Cortex of kidney (tissue), 1 donor: Measurements from ENCODE around the gene PTRH1.
"Not testable (repeated sequence)": the region's sequence is repeated elsewhere in the genome, so short reads cannot be mapped to it uniquely, and the experiment has no call there.

Source experiments
- DNase-seq: peaks from one replicate; lab custom pipeline; 2025; lab: John Stamatoyannopoulos, UW

PTRH1 gene, protein sequence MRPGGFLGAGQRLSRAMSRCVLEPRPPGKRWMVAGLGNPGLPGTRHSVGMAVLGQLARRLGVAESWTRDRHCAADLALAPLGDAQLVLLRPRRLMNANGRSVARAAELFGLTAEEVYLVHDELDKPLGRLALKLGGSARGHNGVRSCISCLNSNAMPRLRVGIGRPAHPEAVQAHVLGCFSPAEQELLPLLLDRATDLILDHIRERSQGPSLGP

GRCh38 chr9:127715470-127716337 lies at the start of gene PTRH1, which contains the start of gene TTC16:
TSS of gene PTRH1 (minus strand) at chr9:127715663. CDS start at chr9:127715639, 24 bp downstream.
TSS of gene TTC16 (plus strand) at chr9:127716079. CDS start at chr9:127716146, 67 bp downstream.
- DNase-seq = peak; percentile 30

DNA sequence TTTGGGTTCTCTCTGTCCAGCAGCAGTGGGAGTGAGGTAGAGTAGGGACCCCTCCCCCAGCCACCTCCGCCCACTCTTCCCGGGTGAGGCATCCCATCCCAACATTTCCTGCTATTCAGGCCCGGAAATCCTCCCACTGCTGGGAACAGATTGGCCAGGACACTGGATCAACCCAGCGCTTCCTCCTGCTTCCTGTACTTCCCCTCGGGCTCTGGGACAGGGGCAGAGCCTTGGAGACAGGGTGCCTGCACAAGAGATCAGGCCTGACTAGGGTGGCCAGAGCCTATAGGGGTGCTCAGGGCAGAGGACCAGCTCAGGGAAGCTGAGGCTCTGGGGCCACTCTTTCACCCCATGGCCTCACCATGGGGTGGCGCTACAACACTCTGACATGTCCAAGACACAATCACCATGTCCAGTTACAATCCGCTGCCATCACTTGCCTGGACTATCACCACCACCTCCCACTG lies 48.5 kb upstream of the PTRH1 start:
- no peak for DNase-seq

- no peak for DNase-seq
These were observed 46.7 kb upstream of the PTRH1 start for GRCh38 chr9:127762111-127762676.

DNA sequence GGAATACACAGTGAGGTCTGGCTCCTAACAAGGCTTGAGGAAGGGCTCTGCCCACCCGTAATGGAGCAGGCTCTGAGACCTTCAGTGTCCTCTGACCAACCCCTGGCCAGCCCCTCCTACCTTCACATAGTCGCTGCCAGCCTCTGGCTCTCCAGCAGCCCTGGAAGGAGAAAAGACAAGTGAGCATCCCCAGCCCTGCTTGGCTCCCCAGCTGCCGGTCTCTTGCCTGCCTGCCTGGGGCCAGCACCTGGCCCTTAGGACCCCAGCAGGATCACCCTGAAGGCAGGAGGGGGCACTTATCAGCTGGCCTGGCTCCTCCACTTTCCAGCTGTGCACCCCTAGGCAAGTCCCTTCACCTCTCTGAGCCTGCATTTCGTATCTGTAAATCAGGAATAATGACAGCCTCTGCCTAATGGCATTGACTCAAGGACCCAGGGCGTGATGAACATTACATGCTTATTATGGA lies 46.1 kb upstream of the PTRH1 start:
- no peak for DNase-seq

GRCh38 chr9:127761061-127761460 lies 45.6 kb upstream of the PTRH1 start:
- DNase-seq = no peak

- DNase-seq = no peak
These were observed 43.4 kb upstream of the PTRH1 start for GRCh38 chr9:127758843-127759242.

DNA sequence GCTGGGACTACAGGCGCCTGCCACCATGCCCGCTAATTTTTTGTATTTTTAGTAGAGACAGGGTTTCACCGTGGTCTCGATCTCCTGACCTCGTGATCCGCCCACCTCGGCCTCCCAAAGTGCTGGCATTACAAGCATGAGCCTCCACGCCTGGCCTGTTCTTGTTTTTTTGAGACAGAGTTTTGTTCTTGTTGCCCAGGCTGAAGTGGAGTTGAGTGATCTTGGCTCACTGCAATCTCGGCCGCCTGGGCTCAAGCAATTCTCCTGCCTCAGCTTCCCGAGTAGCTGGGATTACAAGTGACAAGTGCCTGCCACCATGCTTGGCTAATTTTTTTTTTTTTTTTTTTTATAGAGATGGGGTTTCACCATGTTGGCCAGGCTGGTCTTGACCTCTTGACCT lies 41.3 kb upstream of the PTRH1 start:
- not testable (repeated sequence) for DNase-seq

DNA sequence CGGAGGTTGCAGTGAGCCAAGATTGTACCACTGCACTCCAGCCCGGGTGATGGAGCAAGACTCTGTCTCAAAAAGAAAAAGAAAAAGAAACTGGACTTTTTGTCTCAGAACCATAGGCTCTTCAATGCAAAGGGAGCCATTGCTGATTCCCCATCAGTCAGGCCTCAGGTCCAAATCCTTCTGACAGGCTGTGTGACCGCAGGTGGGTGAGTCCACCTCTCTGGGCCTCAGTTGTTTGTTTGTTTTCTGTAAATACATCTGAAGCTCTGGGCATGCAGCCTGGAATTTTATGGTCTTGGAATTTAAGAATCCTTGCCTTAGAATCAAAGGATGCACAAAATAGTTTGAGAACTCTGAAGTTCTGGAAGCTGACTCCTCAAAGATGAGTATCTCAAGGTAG lies 40.8 kb upstream of the PTRH1 start:
- DNase-seq = no peak

- no peak for DNase-seq
These were observed 39.9 kb upstream of the PTRH1 start for GRCh38 chr9:127755061-127756060.

GRCh38 chr9:127754099-127755060 lies 38.9 kb upstream of the PTRH1 start:
- DNase-seq = no peak

DNA sequence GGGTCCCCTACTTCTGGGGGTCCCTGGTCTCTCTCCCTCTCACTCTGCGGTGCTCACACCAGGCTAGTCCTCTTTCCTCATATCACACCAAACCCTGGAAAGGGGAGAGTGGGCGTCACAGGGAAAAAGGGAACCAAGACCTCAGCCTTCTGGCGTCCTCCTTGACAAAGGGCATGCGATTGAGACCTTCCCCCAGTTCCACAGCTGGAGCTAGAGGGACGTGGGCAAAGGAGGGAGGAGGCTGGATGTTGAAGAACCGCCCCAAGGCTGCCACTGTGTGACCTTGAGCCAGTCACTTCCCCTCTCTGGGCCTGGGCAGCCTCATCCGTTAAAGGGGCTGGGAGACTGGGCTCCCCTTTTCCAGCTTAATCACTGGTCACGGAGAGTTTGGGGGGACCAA lies 38.2 kb upstream of the PTRH1 start:
- no peak for DNase-seq

DNA sequence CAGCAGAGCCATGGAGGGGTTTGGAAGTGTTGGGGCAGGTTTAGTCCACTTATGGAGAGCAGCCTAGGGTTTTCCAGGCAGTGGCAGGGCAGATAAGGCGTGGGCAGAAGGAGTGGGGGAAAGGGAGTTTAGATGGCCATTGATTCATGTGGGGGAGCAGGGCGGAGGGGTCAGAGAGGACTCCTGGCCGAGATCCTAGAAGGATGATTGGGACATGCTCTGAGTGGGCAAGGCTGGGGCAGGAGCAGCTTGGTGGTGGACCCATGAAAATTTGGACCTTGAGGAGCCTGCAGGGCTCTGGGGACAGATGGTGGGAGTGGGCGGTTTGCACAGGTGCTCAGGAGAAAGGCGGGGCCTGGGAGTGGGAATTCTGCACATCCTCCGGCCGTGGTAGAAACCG lies 37.7 kb upstream of the PTRH1 start:
- DNase-seq = no peak

DNA sequence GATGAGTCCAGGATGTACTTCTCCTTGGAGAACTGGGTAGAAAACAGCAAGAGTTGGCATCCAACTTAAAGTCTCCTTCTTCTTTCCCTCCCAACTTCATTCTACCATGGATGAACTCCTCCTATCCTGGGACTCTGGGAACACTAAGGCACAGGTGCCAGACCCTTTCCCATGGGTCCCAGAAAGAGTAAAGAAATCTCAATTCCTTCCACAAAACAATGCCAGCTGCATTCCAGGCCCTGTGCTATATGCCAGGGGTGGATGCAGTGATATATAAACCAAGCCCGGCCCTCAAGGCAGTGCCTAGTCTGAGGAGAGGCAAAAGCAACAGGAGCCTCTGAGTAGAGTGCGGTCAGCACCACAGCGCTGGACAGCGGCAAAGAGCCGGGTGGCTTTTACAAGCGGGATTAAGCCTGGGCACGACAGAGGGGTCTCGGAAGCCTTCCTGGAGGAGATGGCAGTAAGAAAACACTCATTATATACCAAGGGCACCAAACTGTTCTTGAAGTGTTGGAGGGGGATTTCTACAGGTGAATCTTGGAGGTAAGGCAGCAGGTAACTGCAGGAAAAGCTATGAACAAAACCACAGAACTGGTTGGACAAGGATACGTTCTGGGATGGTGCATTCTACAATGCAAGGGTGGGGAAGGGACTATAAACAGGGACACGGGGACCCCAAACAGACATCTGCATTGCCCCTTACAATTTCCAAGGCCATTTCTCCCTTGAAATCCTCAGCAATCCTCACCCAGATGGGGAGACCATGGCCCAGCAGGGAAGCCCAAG lies 36.0 kb upstream of the PTRH1 start:
- DNase-seq = no peak

- DNase-seq = no peak
These were observed 33.8 kb upstream of the PTRH1 start for GRCh38 chr9:127749090-127749787.

DNA sequence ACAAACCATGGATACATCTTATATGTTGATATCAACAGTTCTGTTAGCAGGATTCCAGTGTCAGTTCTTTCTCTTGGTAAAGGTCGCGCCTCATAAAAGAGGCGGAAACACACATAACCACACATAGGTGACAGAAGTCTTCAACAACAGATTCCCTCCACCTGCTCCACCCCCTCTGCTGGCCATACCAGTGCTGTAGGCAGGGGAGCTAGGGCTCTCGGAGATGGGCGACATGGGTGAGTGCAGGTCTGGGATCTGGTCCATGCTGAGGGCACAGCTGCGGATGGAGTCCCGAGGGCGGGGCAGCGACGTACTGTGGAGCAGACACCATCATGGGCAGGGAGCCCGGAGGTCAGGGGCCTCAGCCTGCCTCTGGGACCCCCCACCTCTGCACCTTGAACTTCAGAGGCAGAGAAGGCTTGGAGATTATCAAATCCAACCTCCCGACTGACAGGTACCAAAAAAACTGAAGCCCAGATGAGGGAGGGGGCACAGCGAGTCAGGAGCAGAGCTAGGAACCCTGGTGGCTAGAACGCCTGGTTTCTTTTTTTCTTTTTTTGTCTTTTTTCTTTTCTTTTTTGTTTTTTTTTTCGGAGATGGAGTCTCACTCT lies 31.6 kb upstream of the PTRH1 start:
- DNase-seq = no peak

GRCh38 chr9:127744398-127745110 lies 29.1 kb upstream of the PTRH1 start:
- DNase-seq = no peak

DNA sequence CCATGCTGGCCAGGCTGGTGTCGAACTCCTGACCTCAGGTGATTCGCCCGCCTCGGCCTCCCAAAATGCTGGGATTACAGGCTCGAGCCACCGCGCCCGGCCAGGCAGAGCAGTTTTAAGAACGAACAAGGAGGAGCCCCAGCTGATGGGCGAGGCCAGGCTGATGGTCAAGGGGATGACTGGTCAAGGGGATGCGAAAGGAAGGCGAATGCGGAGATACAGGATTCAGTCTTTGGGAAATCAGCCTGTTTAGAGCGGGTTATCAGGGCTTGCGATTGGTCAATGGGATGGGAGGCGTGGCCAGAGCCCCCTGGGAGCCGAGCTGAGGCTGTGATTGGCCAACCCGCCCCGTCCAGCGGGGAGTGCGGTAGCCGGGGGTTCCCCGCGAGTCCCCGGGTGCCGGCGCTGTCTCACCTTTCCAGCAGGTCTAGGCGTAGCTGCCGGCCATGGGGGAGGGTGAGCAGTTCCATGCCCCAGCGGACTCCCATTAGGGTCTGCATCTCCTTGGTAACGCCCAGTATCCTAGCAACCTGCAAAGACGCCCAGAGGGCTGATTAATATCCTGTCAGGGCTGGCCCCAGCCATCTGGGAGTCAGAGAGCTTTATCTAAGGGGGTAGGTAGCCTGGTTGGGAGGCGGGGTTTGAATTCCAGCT lies 27.1 kb upstream of the PTRH1 start:
- no peak for DNase-seq
